WTC11 (cell line): Measurements from ENCODE around the gene HTRA1.

Source experiments
- ATF3 ChIP-seq: sonication (generic); formaldehyde crosslinking; conservative IDR thresholded peaks from 2 replicates; pipeline ENCODE4 v1.8.1; 2022; ENCODE audit warnings: mild to moderate bottlenecking, missing genetic modification reagents
- CTCF ChIP-seq: fragments of 200-600 bp; IDR thresholded peaks from 2 replicates; pipeline ENCODE4 v1.8.0; 2022; ENCODE audit warnings: antibody characterized with exemption
- ETV6 ChIP-seq: sonication (generic); formaldehyde crosslinking; IDR thresholded peaks from 2 replicates; pipeline ENCODE4 v1.8.1; 2022; ENCODE audit warnings: mild to moderate bottlenecking, missing genetic modification reagents
- FOXJ3 ChIP-seq: sonication (generic); formaldehyde crosslinking; IDR thresholded peaks from 2 replicates; pipeline ENCODE4 v1.9.0; 2021; ENCODE audit warnings: missing genetic modification reagents, mild to moderate bottlenecking, borderline replicate concordance
- RELA ChIP-seq: sonication (generic); formaldehyde crosslinking; IDR thresholded peaks from 2 replicates; pipeline ENCODE4 v1.8.1; 2022; ENCODE audit warnings: missing genetic modification reagents, mild to moderate bottlenecking, borderline replicate concordance
- SMAD3 ChIP-seq: sonication (generic); formaldehyde crosslinking; IDR thresholded peaks from 2 replicates; pipeline ENCODE4 v1.8.0; 2022; ENCODE audit warnings: missing genetic modification reagents, mild to moderate bottlenecking, borderline replicate concordance
- SP1 ChIP-seq: sonication (generic); formaldehyde crosslinking; conservative IDR thresholded peaks from 2 replicates; pipeline ENCODE4 v1.8.1; 2022; ENCODE audit warnings: missing genetic modification reagents
- TEAD1 ChIP-seq: sonication (generic); formaldehyde crosslinking; IDR thresholded peaks from 2 replicates; pipeline ENCODE4 v1.8.0; 2022; ENCODE audit warnings: mild to moderate bottlenecking, missing genetic modification reagents
- ZBTB43 ChIP-seq: sonication (generic); formaldehyde crosslinking; IDR thresholded peaks from 2 replicates; pipeline ENCODE4 v1.8.1; 2023; ENCODE audit warnings: mild to moderate bottlenecking, missing genetic modification reagents

GRCh38 chr10:122477436-122477835 lies 16.1 kb downstream of the HTRA1 start:
- TF ChIP-seq TEAD1 (no peak), RELA (CRISPR knock-in tag) (no peak), ETV6 (CRISPR knock-in tag) (no peak), CTCF (no peak), ATF3 (CRISPR knock-in tag) (no peak), ZBTB43 (CRISPR knock-in tag) (no peak), FOXJ3 (CRISPR knock-in tag) (no peak), SMAD3 (no peak), SP1 (no peak)
